Measurements from ENCODE around the gene BTBD6. TPM values are rescaled to one million over a fixed set of nuclear protein-coding genes. Genes with fewer than 3 reads are reported as not detected.

The BTBD6 gene
- total and polyA plus RNA-seq, 2 donors (not counting 1 experiment from before 2014, with no cell fraction given) = 31.9 to 49.9 TPM

- Histone ChIP-seq H3K4me2 (ENCODE audit: extremely low read depth, insufficient read depth, low read length) (no peak overlapping the region), H3K4me1 (ENCODE audit: control insufficient read depth, extremely low read depth, insufficient read depth, low read length) (no peaks in the 10 kb centered on the region), H3K27me3 (ENCODE audit: control insufficient read depth, insufficient read depth, low read length) (no peaks in the 10 kb centered on the region), H3K9me3 (ENCODE audit: control insufficient read depth, insufficient read depth, low read depth, low read length) (no peaks in the 10 kb centered on the region), H3K27ac (ENCODE audit: insufficient read depth, low read length) (no peak overlapping the region), H4K20me1 (ENCODE audit: control insufficient read depth, extremely low read depth, insufficient read depth, low read length) (no peaks in the 10 kb centered on the region), H3K79me2 (ENCODE audit: control insufficient read depth, insufficient read depth, low read length) (no peaks in the 10 kb centered on the region), H2AFZ (ENCODE audit: low read length) (no peak overlapping the region), H3K4me3 (replicated peaks in 1 of 4; ENCODE audit: control extremely low read depth in 1 of 4, insufficient read depth in 1 of 4, low read depth in 3 of 4, low read length in 4 of 4) (no peak overlapping the region), H3K36me3 (ENCODE audit: control insufficient read depth, insufficient read depth, low read length) (no peaks in the 10 kb centered on the region), H3K9ac (ENCODE audit: insufficient read depth, low read length) (no peak overlapping the region)
- DNase-seq (ENCODE audit: low read depth in 2 of 2) = no peak
- TF ChIP-seq CTCF (conservative IDR thresholded peaks at IDR 0.05 in 1 of 2, IDR thresholded peaks at IDR 0.05 in 1 of 2; ENCODE audit: low read depth in 1 of 2, low read length in 2 of 2) (no peak), EZH2 (IDR thresholded peaks at IDR 0.05; ENCODE audit: low read length, missing control alignments) (no peak)
Observed at GRCh38 chr14:105268736-105269354, 20.5 kb downstream of the BTBD6 start.

- Histone ChIP-seq H3K9ac (ENCODE audit: insufficient read depth, low read length) (no peak overlapping the region), H3K79me2 (ENCODE audit: control insufficient read depth, insufficient read depth, low read length) (no peaks in the 10 kb centered on the region), H4K20me1 (ENCODE audit: control insufficient read depth, extremely low read depth, insufficient read depth, low read length) (no peaks in the 10 kb centered on the region), H3K27me3 (ENCODE audit: control insufficient read depth, insufficient read depth, low read length) (no peaks in the 10 kb centered on the region), H3K36me3 (ENCODE audit: control insufficient read depth, insufficient read depth, low read length) (no peaks in the 10 kb centered on the region), H3K9me3 (ENCODE audit: control insufficient read depth, insufficient read depth, low read depth, low read length) (no peaks in the 10 kb centered on the region), H3K27ac (ENCODE audit: insufficient read depth, low read length) (no peak overlapping the region), H3K4me2 (ENCODE audit: extremely low read depth, insufficient read depth, low read length) (no peak overlapping the region), H3K4me3 (replicated peaks in 1 of 4; ENCODE audit: control extremely low read depth in 1 of 4, insufficient read depth in 1 of 4, low read depth in 3 of 4, low read length in 4 of 4) (no peak overlapping the region), H2AFZ (ENCODE audit: low read length) (no peak overlapping the region), H3K4me1 (ENCODE audit: control insufficient read depth, extremely low read depth, insufficient read depth, low read length) (no peaks in the 10 kb centered on the region)
- no peak for DNase-seq (ENCODE audit: low read depth in 2 of 2)
- no peak for TF ChIP-seq CTCF (conservative IDR thresholded peaks at IDR 0.05 in 1 of 2, IDR thresholded peaks at IDR 0.05 in 1 of 2; ENCODE audit: low read depth in 1 of 2, low read length in 2 of 2)
- no peak for TF ChIP-seq EZH2 (IDR thresholded peaks at IDR 0.05; ENCODE audit: low read length, missing control alignments)
Observed at GRCh38 chr14:105269405-105269804, 21.1 kb downstream of the BTBD6 start.

GRCh38 chr14:105271224-105271890 lies 23.0 kb downstream of the BTBD6 start:
- no peak overlapping the region for H3K9ac ChIP-seq (ENCODE audit: insufficient read depth, low read length)
- H2AFZ ChIP-seq (ENCODE audit: low read length) = no peak overlapping the region
- no peak overlapping the region for H3K4me3 ChIP-seq (replicated peaks in 1 of 4; ENCODE audit: control extremely low read depth in 1 of 4, insufficient read depth in 1 of 4, low read depth in 3 of 4, low read length in 4 of 4)
- TF ChIP-seq EZH2 (IDR thresholded peaks at IDR 0.05; ENCODE audit: low read length, missing control alignments) = no peak
- H3K27me3 ChIP-seq (ENCODE audit: control insufficient read depth, insufficient read depth, low read length) = no peaks in the 10 kb centered on the region
- no peaks in the 10 kb centered on the region for H3K4me1 ChIP-seq (ENCODE audit: control insufficient read depth, extremely low read depth, insufficient read depth, low read length)
- no peak for DNase-seq (ENCODE audit: low read depth in 2 of 2)
- no peaks in the 10 kb centered on the region for H3K79me2 ChIP-seq (ENCODE audit: control insufficient read depth, insufficient read depth, low read length)
- no peaks in the 10 kb centered on the region for H3K9me3 ChIP-seq (ENCODE audit: control insufficient read depth, insufficient read depth, low read depth, low read length)
- no peak overlapping the region for H3K4me2 ChIP-seq (ENCODE audit: extremely low read depth, insufficient read depth, low read length)
- H3K36me3 ChIP-seq (ENCODE audit: control insufficient read depth, insufficient read depth, low read length) = no peaks in the 10 kb centered on the region
- H4K20me1 ChIP-seq (ENCODE audit: control insufficient read depth, extremely low read depth, insufficient read depth, low read length) = no peaks in the 10 kb centered on the region
- no peak overlapping the region for H3K27ac ChIP-seq (ENCODE audit: insufficient read depth, low read length)
